NCI-H2227 (cell line): ENCODE data around the gene FKBP6.
"Not testable (repeated sequence)": the region's sequence is repeated elsewhere in the genome, so short reads cannot be mapped to it uniquely, and the experiment has no call there.

Source experiments
- DNase-seq: peaks from one replicate; lab custom pipeline; 2025; ENCODE audit not compliant: unreplicated experiment; lab: John Stamatoyannopoulos, UW

FKBP6 gene

GRCh38 chr7:73354196-73354595 is 26.2 kb downstream of the FKBP6 start:
- no peak for DNase-seq

- DNase-seq, result no peak
These were observed 26.9 kb downstream of the FKBP6 start for GRCh38 chr7:73354821-73355220.

GRCh38 chr7:73356159-73356558 is 28.2 kb downstream of the FKBP6 start:
- DNase-seq, result no peak

GRCh38 chr7:73358590-73359275 is 30.8 kb downstream of the FKBP6 start:
- DNase-seq, result no peak

- DNase-seq, result no peak
These were observed 31.3 kb downstream of the FKBP6 start for GRCh38 chr7:73359306-73359705.

- no peak for DNase-seq
These were observed 31.9 kb downstream of the FKBP6 start for GRCh38 chr7:73359746-73360375.

- not testable (repeated sequence) for DNase-seq
These were observed 32.6 kb downstream of the FKBP6 start for GRCh38 chr7:73360590-73360989.

- DNase-seq, result no peak
These were observed 35.5 kb downstream of the FKBP6 start for GRCh38 chr7:73363225-73364005.

GRCh38 chr7:73364006-73364728 is 36.2 kb downstream of the FKBP6 start:
- no peak for DNase-seq

- no peak for DNase-seq
These were observed 38.2 kb downstream of the FKBP6 start for GRCh38 chr7:73366127-73366526.

GRCh38 chr7:73366990-73367389 is 39.0 kb downstream of the FKBP6 start:
- DNase-seq, result no peak

GRCh38 chr7:73369009-73369408 is 41.0 kb downstream of the FKBP6 start:
- DNase-seq, result no peak

GRCh38 chr7:73369622-73370021 is 41.7 kb downstream of the FKBP6 start:
- no peak for DNase-seq

GRCh38 chr7:73373741-73374140 is 45.8 kb downstream of the FKBP6 start:
- no peak for DNase-seq

- not testable (repeated sequence) for DNase-seq
These were observed 48.3 kb downstream of the FKBP6 start for GRCh38 chr7:73376262-73376661.

GRCh38 chr7:73376671-73377412 is 48.9 kb downstream of the FKBP6 start:
- no peak for DNase-seq

GRCh38 chr7:73377413-73378200 is 49.6 kb downstream of the FKBP6 start:
- DNase-seq, result not testable (repeated sequence)

GRCh38 chr7:73382934-73383503 is 55.1 kb downstream of the FKBP6 start:
- no peak for DNase-seq

- no peak for DNase-seq
These were observed 59.4 kb downstream of the FKBP6 start for GRCh38 chr7:73387221-73387828.
